HG02642 (cell line): ENCODE measurements around the gene ATXN2L.
"Not testable (repeated sequence)": the region's sequence is repeated elsewhere in the genome, so short reads cannot be mapped to it uniquely, and the experiment has no call there.

ENCODE experiments used
- ATAC-seq: cut with Tn5 transposase; IDR thresholded peaks from one replicate; pipeline ENCODE4 v1.9.1; 2021; ENCODE audit warnings: mild to moderate bottlenecking; ENCODE audit not compliant: unreplicated experiment, poor library complexity

Gene ATXN2L

DNA sequence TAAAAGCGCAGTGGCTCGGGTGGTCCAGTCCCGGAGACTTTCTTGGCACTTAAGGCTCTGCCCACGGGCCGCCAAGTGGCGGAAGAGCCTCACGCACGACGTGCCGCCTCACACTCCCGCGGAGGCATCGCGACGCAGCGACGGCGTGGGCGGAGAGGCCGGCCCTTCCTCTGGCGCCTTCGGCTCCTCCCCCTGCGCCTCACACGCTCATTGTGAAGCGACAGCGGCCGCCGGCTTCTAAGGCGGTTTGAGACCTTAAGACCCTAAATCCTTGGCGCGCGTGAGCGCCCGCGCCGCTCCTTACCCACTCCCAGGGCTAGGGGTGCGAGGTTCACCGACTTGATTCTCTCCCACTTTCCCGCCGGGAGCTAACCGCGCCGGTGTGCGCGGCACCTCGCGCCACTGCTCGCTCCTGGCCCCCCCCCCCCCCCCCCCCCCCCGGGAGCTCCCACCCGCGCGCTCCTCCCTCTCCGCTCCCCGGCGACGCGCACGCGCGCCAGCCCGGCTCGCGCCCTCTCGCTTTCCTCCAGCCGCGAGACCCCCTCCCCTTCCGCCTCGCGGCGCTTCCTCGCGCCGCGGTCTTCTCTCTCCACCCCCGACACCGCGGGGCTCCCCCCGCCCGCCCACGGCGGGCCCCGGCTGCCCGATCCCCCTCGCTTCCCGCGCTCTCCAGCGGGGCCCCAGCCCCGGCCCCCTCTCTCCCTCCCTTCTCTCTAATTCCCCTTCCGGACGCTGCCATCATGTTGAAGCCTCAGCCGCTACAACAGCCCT is at the start of gene ATXN2L:
Gene ATXN2L, plus strand, starts transcription at position 480 of the 771 bp plus-strand sequence. Its CDS starts 261 bp downstream, at position 741.
- ATAC-seq = peak; percentile 45

- ATAC-seq = not testable (repeated sequence)
Observed at GRCh38 chr16:28781697-28782096, 41.1 kb upstream of the ATXN2L start.

DNA sequence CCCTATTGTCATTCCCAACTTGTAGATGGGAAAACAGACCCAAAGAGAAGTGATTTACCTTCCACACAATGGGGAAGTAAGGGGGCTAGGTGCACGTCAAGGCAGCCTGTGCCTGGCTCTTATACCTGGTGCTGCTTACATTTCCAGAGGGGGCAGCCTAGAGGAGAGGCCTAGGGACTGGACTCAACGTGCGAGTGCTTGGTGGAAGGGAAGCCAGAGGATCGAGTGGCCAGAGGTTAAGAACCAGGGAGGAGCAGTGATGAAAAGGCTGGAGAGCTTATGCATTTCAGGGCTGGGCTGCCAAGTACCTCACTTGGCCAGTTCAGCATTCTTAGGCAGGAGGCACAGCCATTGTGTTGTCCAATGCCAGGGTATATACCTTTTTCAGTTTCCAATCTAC is 40.4 kb upstream of the ATXN2L start:
- ATAC-seq = not testable (repeated sequence)

GRCh38 chr16:28802235-28803019 is 20.4 kb upstream of the ATXN2L start:
- ATAC-seq = peak; percentile 81

- not testable (repeated sequence) for ATAC-seq
Observed at GRCh38 chr16:28807445-28808120, 15.2 kb upstream of the ATXN2L start.

- no peak for ATAC-seq
Observed at GRCh38 chr16:28820016-28820415, 2.8 kb upstream of the ATXN2L start.

- not testable (repeated sequence) for ATAC-seq
Observed at GRCh38 chr16:28820546-28820945, 2.3 kb upstream of the ATXN2L start.

GRCh38 chr16:28821874-28822519 is 802 bp upstream of the ATXN2L start:
- ATAC-seq = no peak

DNA sequence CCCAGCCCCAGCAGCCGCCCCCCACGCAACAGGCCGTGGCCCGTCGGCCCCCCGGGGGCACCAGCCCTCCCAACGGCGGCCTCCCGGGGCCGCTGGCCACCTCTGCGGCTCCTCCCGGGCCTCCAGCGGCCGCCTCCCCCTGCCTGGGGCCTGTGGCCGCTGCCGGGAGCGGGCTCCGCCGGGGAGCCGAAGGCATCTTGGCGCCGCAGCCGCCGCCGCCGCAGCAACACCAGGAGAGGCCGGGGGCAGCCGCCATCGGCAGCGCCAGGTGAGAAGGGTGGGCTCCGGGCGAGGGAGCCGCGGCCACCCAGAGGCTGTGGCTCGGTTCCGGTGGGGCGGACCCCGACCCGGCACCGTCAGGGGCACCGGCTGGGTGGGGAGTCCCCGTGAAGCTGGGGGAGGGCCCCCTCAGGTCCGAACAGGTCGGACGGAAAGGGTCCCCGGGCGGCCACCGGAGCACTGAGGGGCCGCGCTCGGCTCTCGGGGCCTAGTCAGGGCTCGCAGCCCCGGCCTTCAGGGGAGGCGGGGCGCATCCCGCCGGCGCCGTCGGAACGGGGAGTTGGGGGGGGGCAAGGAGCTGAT is 583 bp downstream of the ATXN2L start:
- peak; percentile 28 for ATAC-seq

- ATAC-seq = peak; percentile 77
Observed at GRCh38 chr16:28823873-28824716, 1.3 kb downstream of the ATXN2L start.

- no peak for ATAC-seq
Observed at GRCh38 chr16:28824717-28824973, 1.8 kb downstream of the ATXN2L start.

DNA sequence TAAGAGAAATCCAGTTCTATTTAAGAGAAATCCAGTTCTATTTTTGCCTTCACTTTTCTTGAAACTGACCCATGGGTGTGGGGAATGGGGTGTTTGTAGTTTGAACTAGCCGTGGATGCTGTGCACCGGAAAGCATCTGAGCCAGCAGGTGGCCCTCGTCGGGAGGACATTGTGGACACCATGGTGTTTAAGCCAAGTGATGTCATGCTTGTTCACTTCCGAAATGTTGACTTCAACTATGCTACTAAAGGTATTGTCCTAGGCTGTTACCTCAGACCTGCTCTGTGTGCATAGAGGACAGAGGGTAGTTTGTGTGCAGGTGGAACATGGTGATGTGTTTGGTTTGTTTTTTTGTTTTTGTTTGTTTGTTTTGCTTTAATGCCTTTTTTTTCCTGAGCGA is 3.3 kb downstream of the ATXN2L start:
- no peak for ATAC-seq

- no peak for ATAC-seq
Observed at GRCh38 chr16:28829747-28830146, 6.9 kb downstream of the ATXN2L start.

DNA sequence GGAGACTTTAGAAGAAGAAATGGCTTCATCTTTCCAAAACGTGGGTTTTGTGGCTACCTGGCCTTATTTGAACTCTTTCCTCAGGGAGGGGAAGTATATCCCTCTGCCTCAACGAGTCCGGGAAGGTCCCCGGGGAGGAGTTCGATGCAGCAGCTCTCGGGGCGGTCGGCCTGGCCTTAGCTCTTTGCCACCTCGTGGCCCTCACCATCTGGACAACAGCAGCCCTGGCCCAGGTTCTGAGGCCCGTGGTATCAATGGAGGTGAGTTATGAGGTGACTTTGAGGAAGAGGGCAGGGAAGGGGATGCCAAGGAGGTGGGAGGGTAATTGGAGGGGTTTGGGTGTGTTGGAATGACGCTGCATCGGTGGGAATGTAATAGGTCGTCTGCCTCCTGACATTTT is 7.7 kb downstream of the ATXN2L start:
- ATAC-seq = no peak

DNA sequence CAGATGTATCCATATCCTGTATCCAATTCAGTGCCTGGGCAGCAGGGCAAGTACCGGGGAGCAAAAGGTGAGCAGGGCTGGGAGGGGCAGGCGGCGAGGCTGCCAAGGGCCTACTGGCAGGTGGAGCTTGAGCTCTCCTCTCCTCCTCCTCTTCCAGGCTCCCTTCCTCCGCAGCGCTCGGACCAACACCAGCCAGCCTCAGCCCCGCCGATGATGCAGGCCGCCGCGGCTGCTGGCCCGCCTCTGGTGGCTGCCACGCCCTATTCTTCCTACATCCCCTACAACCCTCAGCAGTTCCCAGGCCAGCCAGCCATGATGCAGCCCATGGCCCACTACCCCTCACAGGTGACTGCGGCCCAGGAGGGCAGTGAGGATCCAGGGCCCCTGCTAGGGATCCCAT is 11.6 kb downstream of the ATXN2L start:
- no peak for ATAC-seq

DNA sequence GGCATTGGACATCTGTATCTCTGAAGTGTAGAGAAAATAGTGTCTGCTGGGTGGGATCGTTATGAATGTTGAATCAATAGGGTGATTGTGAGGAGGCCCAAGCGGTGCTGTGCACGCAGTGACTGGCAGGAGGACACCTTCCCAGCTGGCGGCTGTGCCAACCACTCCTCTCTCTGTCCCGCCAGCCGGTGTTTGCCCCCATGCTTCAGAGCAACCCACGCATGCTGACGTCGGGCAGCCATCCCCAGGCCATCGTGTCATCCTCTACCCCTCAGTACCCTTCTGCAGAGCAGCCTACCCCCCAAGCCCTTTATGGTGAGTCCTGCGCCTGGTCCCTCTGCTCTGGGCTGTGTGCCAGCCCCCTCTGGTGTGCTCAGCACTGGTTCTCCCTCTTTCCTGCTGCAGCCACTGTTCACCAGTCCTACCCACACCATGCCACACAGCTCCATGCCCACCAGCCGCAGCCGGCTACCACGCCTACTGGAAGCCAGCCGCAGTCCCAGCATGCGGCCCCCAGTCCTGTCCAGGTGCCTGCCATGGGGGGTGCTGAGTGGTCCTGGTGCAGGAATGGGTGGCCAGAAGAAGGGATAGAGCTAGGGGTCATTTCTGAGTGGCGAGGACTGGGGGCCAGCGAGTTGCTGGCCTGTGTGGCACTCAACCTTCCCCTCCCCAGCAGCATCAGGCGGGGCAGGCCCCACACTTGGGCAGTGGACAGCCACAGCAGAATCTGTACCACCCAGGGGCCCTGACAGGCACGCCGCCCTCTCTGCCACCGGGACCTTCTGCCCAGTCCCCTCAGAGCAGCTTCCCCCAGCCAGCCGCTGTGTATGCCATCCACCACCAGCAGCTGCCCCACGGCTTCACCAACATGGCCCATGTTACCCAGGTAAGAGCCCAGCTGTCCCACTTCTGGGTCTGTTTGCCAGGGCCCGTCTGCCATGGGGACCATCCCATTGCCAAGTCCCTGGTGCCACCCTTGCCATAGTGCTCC is 12.4 kb downstream of the ATXN2L start:
- ATAC-seq = no peak

- no peak for ATAC-seq
Observed at GRCh38 chr16:28835864-28836760, 13.3 kb downstream of the ATXN2L start.

DNA sequence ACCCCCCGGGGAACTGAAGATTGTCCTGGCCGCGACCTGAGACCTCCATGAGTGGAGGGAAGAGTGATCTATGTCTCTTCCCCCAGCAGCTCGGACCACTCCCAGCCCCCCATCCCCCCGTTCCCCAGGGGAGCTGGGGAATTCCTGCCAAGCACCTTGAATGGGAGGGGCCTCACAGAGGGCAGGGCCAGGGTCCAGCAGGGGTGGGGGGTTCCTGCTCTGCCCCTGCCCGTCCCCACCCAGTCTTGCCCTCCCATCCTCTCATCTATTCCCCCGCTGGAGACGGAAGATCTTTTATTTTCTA is 13.9 kb downstream of the ATXN2L start:
- no peak for ATAC-seq
